ENCODE data around the gene EBF3.

The EBF3 gene

GRCh38 chr10:129978980-129979379 is 14.9 kb upstream of the EBF3 start:
- Mint-ChIP-seq H3K4me3 (no peak overlapping the region), H3K4me1 (no peaks in the 10 kb centered on the region), H3K27me3 (peaks cover 32% of the 10 kb centered on the region), H3K9me3 (peaks cover 11% of the 10 kb centered on the region), H3K27ac (no peak overlapping the region), H3K36me3 (peaks cover 4% of the 10 kb centered on the region)
- DNase-seq (ENCODE audit: low spot score in 2 of 2) (no peak), ATAC-seq (ENCODE audit: low read depth) (no peak)

GRCh38 chr10:129978322-129978721 is 14.2 kb upstream of the EBF3 start:
- Mint-ChIP-seq H3K4me3 (no peak overlapping the region), H3K4me1 (no peaks in the 10 kb centered on the region), H3K27me3 (peaks cover 34% of the 10 kb centered on the region), H3K9me3 (peaks cover 11% of the 10 kb centered on the region), H3K36me3 (peaks cover 4% of the 10 kb centered on the region), H3K27ac (no peak overlapping the region)
- ATAC-seq (ENCODE audit: low read depth) (no peak), DNase-seq (ENCODE audit: low spot score in 2 of 2) (no peak)

GRCh38 chr10:129977794-129978193 is 13.7 kb upstream of the EBF3 start:
- Mint-ChIP-seq H3K9me3 (peaks cover 8% of the 10 kb centered on the region), H3K27me3 (peaks cover 32% of the 10 kb centered on the region), H3K36me3 (peaks cover 4% of the 10 kb centered on the region), H3K4me3 (no peak overlapping the region), H3K27ac (no peak overlapping the region), H3K4me1 (no peaks in the 10 kb centered on the region)
- ATAC-seq (ENCODE audit: low read depth) (no peak), DNase-seq (ENCODE audit: low spot score in 2 of 2) (no peak)

GRCh38 chr10:129973674-129974059 is 9.6 kb upstream of the EBF3 start:
- H3K4me1 Mint-ChIP-seq: peaks cover 3% of the 10 kb centered on the region
- H3K4me3 Mint-ChIP-seq: no peak overlapping the region
- no peak for ATAC-seq (ENCODE audit: low read depth)
- no peak overlapping the region for H3K27ac Mint-ChIP-seq
- H3K36me3 Mint-ChIP-seq: no peaks in the 10 kb centered on the region
- H3K27me3 Mint-ChIP-seq: peaks cover 33% of the 10 kb centered on the region
- no peak for DNase-seq (ENCODE audit: low spot score in 2 of 2)
- H3K9me3 Mint-ChIP-seq: no peaks in the 10 kb centered on the region

- DNase-seq (ENCODE audit: low spot score in 2 of 2) (no peak), ATAC-seq (ENCODE audit: low read depth) (no peak)
- H3K4me1 Mint-ChIP-seq: peaks cover 3% of the 10 kb centered on the region
- no peaks in the 10 kb centered on the region for H3K9me3 Mint-ChIP-seq
- no peaks in the 10 kb centered on the region for H3K36me3 Mint-ChIP-seq
- no peak overlapping the region for H3K27ac Mint-ChIP-seq
- H3K4me3 Mint-ChIP-seq: no peak overlapping the region
- H3K27me3 Mint-ChIP-seq: peaks cover 31% of the 10 kb centered on the region
Measured at GRCh38 chr10:129972966-129973673, 9.0 kb upstream of the EBF3 start.

GRCh38 chr10:129972145-129972965 is 8.3 kb upstream of the EBF3 start:
- H3K4me3 Mint-ChIP-seq: peak overlapping the region; percentile 67
- ATAC-seq (ENCODE audit: low read depth): no peak
- H3K27me3 Mint-ChIP-seq: peaks cover 26% of the 10 kb centered on the region

GRCh38 chr10:129971381-129972144 is 7.5 kb upstream of the EBF3 start:
- DNase-seq (ENCODE audit: low spot score in 2 of 2) (no peak), ATAC-seq (ENCODE audit: low read depth) (no peak)
- peak overlapping the region; percentile 87 for H3K27ac Mint-ChIP-seq
- H3K4me3 Mint-ChIP-seq: peak overlapping the region; percentile 67
- H3K27me3 Mint-ChIP-seq: peaks cover 24% of the 10 kb centered on the region
- H3K9me3 Mint-ChIP-seq: no peaks in the 10 kb centered on the region
- H3K4me1 Mint-ChIP-seq: peaks cover 3% of the 10 kb centered on the region
- H3K36me3 Mint-ChIP-seq: no peaks in the 10 kb centered on the region

More at GRCh38 chr10:129972145-129972965, 8.3 kb upstream of the EBF3 start:
- Mint-ChIP-seq H3K4me1 (peaks cover 3% of the 10 kb centered on the region), H3K36me3 (no peaks in the 10 kb centered on the region), H3K27ac (peak overlapping the region; percentile 87), H3K9me3 (no peaks in the 10 kb centered on the region)
- DNase-seq (ENCODE audit: low spot score in 2 of 2): no peak

- Mint-ChIP-seq H3K36me3 (no peaks in the 10 kb centered on the region), H3K27me3 (peaks cover 19% of the 10 kb centered on the region), H3K4me1 (peaks cover 3% of the 10 kb centered on the region), H3K4me3 (no peak overlapping the region), H3K9me3 (no peaks in the 10 kb centered on the region), H3K27ac (peak overlapping the region; percentile 42)
- DNase-seq (ENCODE audit: low spot score in 2 of 2) (no peak), ATAC-seq (ENCODE audit: low read depth) (no peak)
Measured at GRCh38 chr10:129970465-129971364, 6.6 kb upstream of the EBF3 start.

- H3K27ac Mint-ChIP-seq: peak overlapping the region; percentile 42
- H3K36me3 Mint-ChIP-seq: no peaks in the 10 kb centered on the region
- H3K9me3 Mint-ChIP-seq: no peaks in the 10 kb centered on the region
- H3K27me3 Mint-ChIP-seq: peaks cover 16% of the 10 kb centered on the region
- no peak overlapping the region for H3K4me3 Mint-ChIP-seq
- peaks cover 3% of the 10 kb centered on the region for H3K4me1 Mint-ChIP-seq
- ATAC-seq (ENCODE audit: low read depth) (no peak), DNase-seq (ENCODE audit: low spot score in 2 of 2) (no peak)
Measured at GRCh38 chr10:129969911-129970464, 5.9 kb upstream of the EBF3 start.

GRCh38 chr10:129969184-129969910 is 5.3 kb upstream of the EBF3 start:
- DNase-seq (ENCODE audit: low spot score in 2 of 2) (no peak), ATAC-seq (ENCODE audit: low read depth) (no peak)
- Mint-ChIP-seq H3K4me3 (no peak overlapping the region), H3K36me3 (no peaks in the 10 kb centered on the region), H3K4me1 (peaks cover 3% of the 10 kb centered on the region), H3K27me3 (peaks cover 12% of the 10 kb centered on the region), H3K27ac (no peak overlapping the region), H3K9me3 (no peaks in the 10 kb centered on the region)

GRCh38 chr10:129968853-129969183 is 4.7 kb upstream of the EBF3 start:
- Mint-ChIP-seq H3K4me3 (no peak overlapping the region), H3K9me3 (no peaks in the 10 kb centered on the region), H3K36me3 (no peaks in the 10 kb centered on the region), H3K27me3 (peaks cover 10% of the 10 kb centered on the region), H3K4me1 (peaks cover 3% of the 10 kb centered on the region), H3K27ac (no peak overlapping the region)
- ATAC-seq (ENCODE audit: low read depth): no peak
- no peak for DNase-seq (ENCODE audit: low spot score in 2 of 2)

- no peaks in the 10 kb centered on the region for H3K36me3 Mint-ChIP-seq
- H3K4me1 Mint-ChIP-seq: peaks cover 4% of the 10 kb centered on the region
- ATAC-seq (ENCODE audit: low read depth) (no peak), DNase-seq (ENCODE audit: low spot score in 2 of 2) (no peak)
- H3K4me3 Mint-ChIP-seq: no peak overlapping the region
- H3K27me3 Mint-ChIP-seq: peaks cover 9% of the 10 kb centered on the region
- H3K27ac Mint-ChIP-seq: no peak overlapping the region
- no peaks in the 10 kb centered on the region for H3K9me3 Mint-ChIP-seq
Measured at GRCh38 chr10:129968020-129968852, 4.2 kb upstream of the EBF3 start.

Data from memory B cell (primary cell).